HEK293 (cell line): ENCODE data around the gene TNRC6A.

Experiments
- CTCF ChIA-PET: fragments of 350-600 bp; formaldehyde crosslinking; extraction: SDS; loops from one replicate; lab custom pipeline; 2021; ENCODE audit warnings: antibody characterized with exemption; lab: Yijun Ruan, JAX
- POLR2A ChIA-PET: fragments of 300-600 bp; formaldehyde crosslinking; extraction: SDS; loops from one replicate; lab custom pipeline; 2020; ENCODE audit warnings: antibody characterized with exemption, inconsistent platforms; lab: Yijun Ruan, JAX
- H3K27ac ChIP-seq: fragments of 200-500 bp; sonication (Bioruptor generic); 2 replicates; pipeline ENCODE4 v1.5.1; 2014; ENCODE audit warnings: low read depth, low read length, control low read depth, inconsistent platforms; ENCODE audit errors: extremely low read depth
- H3K36me3 ChIP-seq, 2 experiments: fragments of 200-500 bp in 1 of 2; sonication (Bioruptor generic) in 1 of 2; 1 replicate in 1 of 2; 2 replicates in 1 of 2; pipeline ENCODE4 v1.5.1; 2014 to 2017; ENCODE audit warnings: inconsistent platforms in 2 of 2, low read length in 2 of 2; ENCODE audit not compliant: control insufficient read depth in 2 of 2, insufficient read depth in 1 of 2
- H3K4me1 ChIP-seq: fragments of 200-500 bp; sonication (Bioruptor generic); 2 replicates; pipeline ENCODE4 v1.5.1; 2014; ENCODE audit warnings: mild to moderate bottlenecking, low read length, inconsistent platforms; ENCODE audit not compliant: control insufficient read depth, insufficient read depth
- H3K4me3 ChIP-seq: 2 replicates; pipeline ENCODE4 v1.5.1; 2011; ENCODE audit warnings: low read depth, mild to moderate bottlenecking, control low read depth, low read length, moderate library complexity
- H3K9me3 ChIP-seq: fragments of 200-500 bp; sonication (Bioruptor generic); 2 replicates; pipeline ENCODE4 v1.5.1; 2014; ENCODE audit warnings: low read depth, low read length, inconsistent platforms; ENCODE audit not compliant: control insufficient read depth, insufficient read depth
- EGR2 ChIP-seq: fragments of 450-650 bp; formaldehyde crosslinking; IDR thresholded peaks from 2 replicates; pipeline ENCODE4 v1.5.1; 2016; ENCODE audit warnings: low read depth, missing biosample characterization, missing genetic modification characterization
- KLF7 ChIP-seq: fragments of 450-650 bp; formaldehyde crosslinking; IDR thresholded peaks from 2 replicates; pipeline ENCODE4 v1.5.1; 2016; ENCODE audit warnings: missing biosample characterization, missing genetic modification characterization, borderline replicate concordance
- MZF1 ChIP-seq: fragments of 450-650 bp; formaldehyde crosslinking; IDR thresholded peaks from 2 replicates; pipeline ENCODE4 v1.5.1; 2017; ENCODE audit warnings: missing biosample characterization, missing genetic modification characterization, borderline replicate concordance
- SCRT1 ChIP-seq: fragments of 450-650 bp; formaldehyde crosslinking; IDR thresholded peaks from 2 replicates; pipeline ENCODE4 v1.5.1; 2016; ENCODE audit warnings: missing biosample characterization, missing genetic modification characterization, borderline replicate concordance
- SETDB1 ChIP-seq: IDR thresholded peaks from one replicate; pipeline ENCODE4 v1.6.1; 2017; ENCODE audit warnings: mild to moderate bottlenecking, low read length, moderate library complexity, mixed read lengths; ENCODE audit not compliant: insufficient read length
- TSHZ1 ChIP-seq: fragments of 450-650 bp; formaldehyde crosslinking; IDR thresholded peaks from 2 replicates; pipeline ENCODE4 v1.5.1; 2016; ENCODE audit warnings: missing biosample characterization, missing genetic modification characterization, borderline replicate concordance
- ZNF10 ChIP-seq: fragments of 450-650 bp; formaldehyde crosslinking; IDR thresholded peaks from 2 replicates; pipeline ENCODE4 v1.5.1; 2017; ENCODE audit warnings: missing biosample characterization, missing genetic modification characterization
- ZNF2 ChIP-seq: fragments of 450-650 bp; formaldehyde crosslinking; IDR thresholded peaks from 2 replicates; pipeline ENCODE4 v1.5.1; 2016; ENCODE audit warnings: missing biosample characterization, missing genetic modification characterization
- ZNF23 ChIP-seq: fragments of 450-650 bp; formaldehyde crosslinking; IDR thresholded peaks from 2 replicates; pipeline ENCODE4 v1.5.1; 2016; ENCODE audit warnings: missing biosample characterization, missing genetic modification characterization, borderline replicate concordance
- ZNF366 ChIP-seq: fragments of 450-650 bp; formaldehyde crosslinking; conservative IDR thresholded peaks from 2 replicates; pipeline ENCODE4 v1.5.1; 2016; ENCODE audit warnings: missing biosample characterization, missing genetic modification characterization
- ZNF571 ChIP-seq: fragments of 450-650 bp; formaldehyde crosslinking; IDR thresholded peaks from 2 replicates; pipeline ENCODE4 v1.5.0; 2017; ENCODE audit warnings: missing biosample characterization, missing genetic modification characterization
- ZNF600 ChIP-seq: fragments of 450-650 bp; formaldehyde crosslinking; IDR thresholded peaks from 2 replicates; pipeline ENCODE4 v1.5.1; 2016; ENCODE audit warnings: missing biosample characterization, missing genetic modification characterization
- ZNF677 ChIP-seq: fragments of 450-650 bp; IDR thresholded peaks from 2 replicates; pipeline ENCODE4 v1.5.0; 2018; ENCODE audit warnings: missing biosample characterization, mild to moderate bottlenecking, missing genetic modification characterization, moderate library complexity
- ZNF768 ChIP-seq: fragments of 450-650 bp; formaldehyde crosslinking; IDR thresholded peaks from 2 replicates; pipeline ENCODE4 v1.5.1; 2018; ENCODE audit warnings: missing biosample characterization, mild to moderate bottlenecking, missing genetic modification characterization
- ZNF792 ChIP-seq: fragments of 450-650 bp; formaldehyde crosslinking; IDR thresholded peaks from 2 replicates; pipeline ENCODE4 v1.5.1; 2016; ENCODE audit warnings: missing biosample characterization, missing genetic modification characterization
- ZNF837 ChIP-seq: fragments of 450-650 bp; formaldehyde crosslinking; IDR thresholded peaks from 2 replicates; pipeline ENCODE4 v1.5.1; 2016; ENCODE audit warnings: missing biosample characterization, missing genetic modification characterization
- ZSCAN16 ChIP-seq: fragments of 450-650 bp; formaldehyde crosslinking; IDR thresholded peaks from 2 replicates; pipeline ENCODE4 v1.5.1; 2016; ENCODE audit warnings: missing biosample characterization, missing genetic modification characterization
- ZSCAN18 ChIP-seq: fragments of 450-650 bp; formaldehyde crosslinking; IDR thresholded peaks from 2 replicates; pipeline ENCODE4 v1.5.1; 2016; ENCODE audit warnings: missing biosample characterization, missing genetic modification characterization
- TF ChIP-seq, protein P1 (sequence below): fragments of 450-650 bp; formaldehyde crosslinking; IDR thresholded peaks from 2 replicates; pipeline ENCODE4 v1.5.1; 2016; ENCODE audit warnings: missing biosample characterization, missing genetic modification characterization

TNRC6A gene

GRCh38 chr16:24807301-24807700, 77.8 kb downstream of the TNRC6A start:
- H3K4me3 ChIP-seq = no peak overlapping the region
- POLR2A ChIA-PET = interaction anchor here (0.6 kb wide), 1 partner anchor 309 kb away, joined by 3 read pairs; no protein-coding TSS in a partner anchor
- no peaks in the 10 kb centered on the region for H3K9me3 ChIP-seq
- no peaks in the 10 kb centered on the region for H3K4me1 ChIP-seq
- TF ChIP-seq ZNF792 (tag by site-specific recombination) (no peak), ZNF837 (tag by site-specific recombination) (no peak), ZNF600 (tag by site-specific recombination) (no peak), EGR2 (tag by site-specific recombination) (no peak), ZSCAN18 (no peak), ZNF23 (tag by site-specific recombination) (no peak), ZSCAN16 (tag by site-specific recombination) (no peak), MZF1 (tag by site-specific recombination) (no peak), ZNF10 (tag by site-specific recombination) (no peak), ZNF677 (no peak), SETDB1 (no peak), ZNF2 (tag by site-specific recombination) (no peak), KLF7 (tag by site-specific recombination) (no peak), ZNF571 (no peak), ZNF768 (no peak), SCRT1 (tag by site-specific recombination) (no peak), ZNF366 (tag by site-specific recombination) (no peak), TSHZ1 (tag by site-specific recombination) (no peak)
- TF ChIP-seq, protein P1, sequence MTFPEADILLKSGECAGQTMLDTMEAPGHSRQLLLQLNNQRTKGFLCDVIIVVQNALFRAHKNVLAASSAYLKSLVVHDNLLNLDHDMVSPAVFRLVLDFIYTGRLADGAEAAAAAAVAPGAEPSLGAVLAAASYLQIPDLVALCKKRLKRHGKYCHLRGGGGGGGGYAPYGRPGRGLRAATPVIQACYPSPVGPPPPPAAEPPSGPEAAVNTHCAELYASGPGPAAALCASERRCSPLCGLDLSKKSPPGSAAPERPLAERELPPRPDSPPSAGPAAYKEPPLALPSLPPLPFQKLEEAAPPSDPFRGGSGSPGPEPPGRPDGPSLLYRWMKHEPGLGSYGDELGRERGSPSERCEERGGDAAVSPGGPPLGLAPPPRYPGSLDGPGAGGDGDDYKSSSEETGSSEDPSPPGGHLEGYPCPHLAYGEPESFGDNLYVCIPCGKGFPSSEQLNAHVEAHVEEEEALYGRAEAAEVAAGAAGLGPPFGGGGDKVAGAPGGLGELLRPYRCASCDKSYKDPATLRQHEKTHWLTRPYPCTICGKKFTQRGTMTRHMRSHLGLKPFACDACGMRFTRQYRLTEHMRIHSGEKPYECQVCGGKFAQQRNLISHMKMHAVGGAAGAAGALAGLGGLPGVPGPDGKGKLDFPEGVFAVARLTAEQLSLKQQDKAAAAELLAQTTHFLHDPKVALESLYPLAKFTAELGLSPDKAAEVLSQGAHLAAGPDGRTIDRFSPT (tag by site-specific recombination) = no peak
- H3K27ac ChIP-seq = no peak overlapping the region
- CTCF ChIA-PET = interaction anchor here (0.8 kb wide), 1 partner anchor 239 kb away, joined by 3 read pairs; no protein-coding TSS in a partner anchor
- peaks cover 46 to 97% of the 10 kb centered on the region in 2 experiments for H3K36me3 ChIP-seq
